ENCODE measurements around the gene TPST2.

The TPST2 gene

DNA sequence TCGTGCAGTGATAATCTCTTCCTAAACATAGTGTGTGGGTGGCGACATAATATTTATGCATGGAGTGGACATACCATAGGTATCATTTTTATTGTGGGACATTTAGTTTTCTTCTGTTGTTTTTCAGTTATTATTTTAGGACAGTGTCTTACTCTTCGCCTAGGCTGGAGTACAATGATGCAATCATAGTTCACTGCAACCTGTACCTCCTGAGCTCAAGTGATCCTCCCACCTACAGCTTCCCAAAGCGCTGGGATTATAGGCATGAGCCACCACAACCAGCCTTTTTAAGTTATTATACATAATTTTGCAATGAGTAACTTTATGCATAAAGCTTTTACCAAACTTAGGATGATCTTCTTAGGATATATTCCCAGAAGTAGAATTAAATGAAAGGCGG is 103.5 kb downstream of the TPST2 start:
- no peak for DNase-seq

DNA sequence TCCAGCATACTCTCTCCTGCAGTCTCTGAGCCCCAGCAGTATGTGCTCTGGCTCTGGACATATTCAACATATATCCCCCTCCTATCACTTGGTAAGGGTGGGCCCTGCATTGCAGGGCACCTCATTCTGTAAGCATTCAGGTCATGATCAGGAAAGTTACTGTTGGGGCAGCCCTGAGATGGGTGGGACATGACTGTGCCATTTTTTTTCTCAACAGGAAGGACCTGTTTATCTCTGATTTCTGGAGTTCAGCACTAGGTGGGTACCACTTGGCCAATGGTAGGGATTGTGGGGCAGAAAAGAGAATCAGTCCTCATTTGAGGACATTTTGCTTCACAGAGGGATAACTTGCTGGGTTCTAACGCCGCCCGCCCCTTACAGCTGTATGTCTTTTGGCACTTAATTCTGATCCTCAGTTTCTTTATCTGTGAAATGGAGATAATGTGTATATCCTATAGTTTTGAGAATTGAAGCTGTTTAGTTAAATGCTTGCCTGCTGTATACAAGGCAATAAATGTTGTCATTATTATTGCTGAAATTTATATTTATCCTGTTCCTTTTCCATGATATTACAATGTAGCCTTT is 104.0 kb downstream of the TPST2 start:
- DNase-seq, result no peak

DNA sequence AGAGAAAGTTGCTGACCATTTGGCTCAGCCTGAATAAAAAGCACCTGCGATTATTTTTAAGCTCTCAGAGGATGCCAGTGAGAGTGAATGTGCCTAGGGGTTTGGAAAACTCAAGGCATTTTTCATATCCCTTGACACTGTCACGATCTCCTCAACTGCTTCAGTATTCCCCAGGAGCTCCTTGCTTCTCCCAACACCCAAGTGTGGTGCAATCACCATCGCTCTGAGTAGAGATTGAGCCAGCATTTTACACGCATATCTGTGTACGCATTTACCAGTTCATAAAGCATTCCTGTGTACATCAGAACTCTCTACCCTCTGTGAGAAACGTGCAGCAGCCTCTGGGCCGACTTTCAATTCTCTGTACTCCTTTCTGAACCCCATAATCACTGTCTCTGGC is 104.9 kb downstream of the TPST2 start:
- DNase-seq, result no peak

DNA sequence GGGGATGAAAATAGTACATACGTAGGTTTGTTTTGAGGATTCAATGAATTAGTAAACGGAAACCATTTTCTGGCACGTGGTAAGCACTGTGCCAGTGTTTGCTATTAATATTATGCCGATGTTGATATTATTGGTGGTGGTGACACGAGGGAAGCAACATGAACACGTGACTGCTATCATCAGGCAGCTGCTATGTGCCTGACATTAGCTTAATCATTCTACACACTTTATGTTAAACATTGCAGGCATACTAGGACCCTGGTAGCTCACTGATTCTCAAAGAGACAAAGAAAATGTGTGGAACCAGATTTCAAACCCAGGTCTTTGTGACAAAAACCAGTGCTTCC is 105.6 kb downstream of the TPST2 start:
- DNase-seq, result no peak

DNA sequence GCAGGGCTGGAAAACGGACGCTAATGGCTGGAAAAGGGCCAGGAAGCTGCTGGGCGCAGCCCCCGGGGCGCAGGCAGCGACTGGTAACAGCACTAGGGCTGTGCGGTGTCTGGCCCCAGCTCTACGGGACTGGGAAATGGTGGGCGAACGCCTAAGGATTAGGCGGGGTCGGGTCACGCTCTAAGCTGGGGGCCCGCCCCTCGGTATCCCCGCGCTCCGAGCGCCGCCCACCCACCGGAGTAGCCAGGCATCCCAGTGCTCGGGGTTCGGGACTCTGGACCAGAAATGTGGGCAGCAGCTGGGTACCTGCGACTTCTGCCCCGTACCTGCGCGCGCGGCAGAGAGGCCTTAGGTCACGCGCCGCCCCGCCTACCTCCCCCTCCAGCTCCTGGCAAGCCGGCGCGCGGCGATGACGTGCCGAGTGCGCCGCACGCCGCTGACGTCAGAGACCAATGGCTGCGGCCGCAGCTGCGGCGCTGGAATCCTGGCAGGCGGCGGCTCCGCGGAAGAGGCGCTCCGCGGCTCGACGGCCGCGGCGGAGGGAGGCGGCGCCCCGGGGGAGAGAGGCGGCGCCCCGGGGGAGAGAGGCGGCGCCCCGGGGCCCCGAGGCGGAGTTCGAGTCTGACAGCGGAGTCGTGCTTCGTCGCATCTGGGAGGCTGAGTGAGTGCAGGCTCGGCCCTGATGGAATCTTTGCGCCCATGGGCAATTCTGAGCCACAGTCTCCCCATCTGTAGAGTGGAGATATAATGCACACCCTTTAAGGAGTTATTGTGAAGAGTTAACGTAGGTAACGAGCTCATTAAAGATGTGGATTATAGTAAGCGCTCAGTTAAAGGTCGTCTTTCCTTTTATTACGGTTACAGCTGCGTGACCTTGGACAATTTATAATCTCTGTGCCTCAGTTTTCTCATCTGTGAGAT is 106.2 kb downstream of the TPST2 start, which contains the start of the genes HPS4 and SRRD:
HPS4 (minus strand) TSS at position 345 of the 921 bp plus-strand sequence. CDS start 2,021 bp downstream, outside the sequence.
SRRD (plus strand) TSS at position 439 of the 921 bp plus-strand sequence; CDS start at position 453, 14 bp downstream.
- DNase-seq, result peak; percentile 66 to 79

DNA sequence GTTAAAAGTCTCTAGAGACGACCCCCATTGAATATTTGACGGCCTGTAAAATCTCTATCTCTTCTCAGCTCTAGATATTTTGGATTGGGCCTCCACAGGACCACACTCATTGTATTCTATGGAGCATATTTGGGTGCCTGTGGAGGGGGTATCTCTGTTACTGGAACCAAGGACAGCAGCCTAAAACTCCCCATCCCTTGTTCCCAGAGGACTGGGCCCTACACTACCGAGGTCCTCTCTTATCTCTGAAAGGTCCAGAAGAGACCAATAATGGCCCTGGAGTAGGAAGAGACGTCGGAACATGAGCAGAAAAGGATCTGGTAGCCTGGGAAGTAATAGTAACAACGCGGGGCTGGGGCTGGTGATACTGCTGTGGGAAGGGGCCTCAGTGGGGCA is 106.9 kb downstream of the TPST2 start:
- peak in 1 of 2 experiments; percentile 10 for DNase-seq

DNA sequence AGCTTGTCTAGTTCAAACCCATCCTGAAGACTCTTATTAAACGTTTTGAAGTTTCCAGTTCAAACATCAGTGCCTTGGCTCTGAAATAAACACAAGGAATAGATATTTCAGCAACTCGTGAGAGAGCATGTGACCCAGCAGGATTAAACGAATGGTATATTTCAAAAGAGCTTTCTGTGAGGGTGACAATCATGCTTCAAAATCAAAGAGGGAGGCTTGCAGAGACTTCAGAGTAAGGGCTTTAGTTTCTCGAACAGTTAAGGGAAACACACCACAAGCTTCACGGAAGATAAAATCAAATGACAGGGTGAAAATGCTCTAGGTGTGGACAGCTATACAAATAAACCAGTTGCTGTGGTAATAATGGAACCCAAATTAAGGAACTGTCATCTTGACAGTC is 107.8 kb downstream of the TPST2 start:
- DNase-seq, result no peak

DNA sequence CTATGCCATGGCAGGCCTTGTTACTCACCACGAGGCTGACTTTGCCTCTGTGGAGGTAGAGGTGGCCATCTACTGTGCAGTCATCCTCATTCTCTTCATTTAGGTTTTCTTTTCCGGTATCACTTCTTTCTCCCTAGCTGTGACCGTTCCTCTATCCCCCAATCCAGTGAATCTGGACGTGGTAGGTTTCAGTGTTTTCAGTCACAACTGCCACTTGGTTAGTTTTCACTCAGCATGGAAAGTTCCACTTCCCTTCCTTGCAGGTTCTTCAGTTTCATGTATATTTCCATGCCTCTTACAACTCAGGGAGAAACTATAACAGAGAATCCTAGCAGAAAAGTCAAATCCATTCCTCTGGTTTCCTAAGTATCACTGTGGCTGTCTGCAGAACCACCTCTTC is 108.2 kb downstream of the TPST2 start:
- no peak for DNase-seq

DNA sequence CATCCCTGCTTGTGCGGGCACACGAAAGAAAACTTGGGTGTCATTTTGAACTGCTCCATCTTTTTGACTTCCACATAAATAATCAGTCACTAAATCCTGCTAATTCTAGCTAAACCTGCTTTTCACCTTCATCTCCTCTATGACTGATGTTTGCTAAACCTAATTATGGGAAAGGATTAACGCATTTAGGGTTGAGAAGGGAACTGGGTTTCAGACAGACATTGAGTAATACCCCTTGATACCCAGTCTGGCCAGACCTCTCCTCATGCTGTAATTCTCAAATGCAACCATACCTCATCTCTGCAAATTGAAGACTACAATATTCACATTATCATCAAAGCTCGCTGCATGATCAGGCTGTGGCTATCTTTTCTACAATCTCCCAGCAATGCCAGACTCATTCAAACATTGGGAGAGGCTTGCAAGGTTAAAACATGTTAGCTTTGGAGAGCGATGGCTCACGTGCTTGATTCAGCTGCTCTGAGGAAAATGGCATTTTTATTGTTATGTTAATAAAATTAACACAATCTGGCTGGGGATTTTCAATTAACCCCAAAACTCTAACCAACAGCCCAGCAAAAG is 108.7 kb downstream of the TPST2 start:
- no peak for DNase-seq

DNA sequence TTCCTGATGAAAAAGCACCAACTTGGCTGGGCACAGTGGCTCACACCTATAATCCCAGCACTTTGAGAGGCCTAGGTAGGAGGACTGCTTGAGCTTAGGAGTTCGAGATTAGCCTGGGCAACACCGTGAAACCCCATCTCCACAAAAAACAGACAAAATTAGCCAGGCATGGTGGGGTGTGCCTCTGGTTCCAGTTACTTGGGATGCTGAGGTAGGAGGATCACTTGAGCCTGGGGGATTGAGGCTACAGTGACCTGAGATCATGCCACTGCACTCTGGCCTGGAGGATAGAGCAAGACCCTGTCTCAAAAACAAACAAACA is 109.4 kb downstream of the TPST2 start:
- DNase-seq, result no peak

DNA sequence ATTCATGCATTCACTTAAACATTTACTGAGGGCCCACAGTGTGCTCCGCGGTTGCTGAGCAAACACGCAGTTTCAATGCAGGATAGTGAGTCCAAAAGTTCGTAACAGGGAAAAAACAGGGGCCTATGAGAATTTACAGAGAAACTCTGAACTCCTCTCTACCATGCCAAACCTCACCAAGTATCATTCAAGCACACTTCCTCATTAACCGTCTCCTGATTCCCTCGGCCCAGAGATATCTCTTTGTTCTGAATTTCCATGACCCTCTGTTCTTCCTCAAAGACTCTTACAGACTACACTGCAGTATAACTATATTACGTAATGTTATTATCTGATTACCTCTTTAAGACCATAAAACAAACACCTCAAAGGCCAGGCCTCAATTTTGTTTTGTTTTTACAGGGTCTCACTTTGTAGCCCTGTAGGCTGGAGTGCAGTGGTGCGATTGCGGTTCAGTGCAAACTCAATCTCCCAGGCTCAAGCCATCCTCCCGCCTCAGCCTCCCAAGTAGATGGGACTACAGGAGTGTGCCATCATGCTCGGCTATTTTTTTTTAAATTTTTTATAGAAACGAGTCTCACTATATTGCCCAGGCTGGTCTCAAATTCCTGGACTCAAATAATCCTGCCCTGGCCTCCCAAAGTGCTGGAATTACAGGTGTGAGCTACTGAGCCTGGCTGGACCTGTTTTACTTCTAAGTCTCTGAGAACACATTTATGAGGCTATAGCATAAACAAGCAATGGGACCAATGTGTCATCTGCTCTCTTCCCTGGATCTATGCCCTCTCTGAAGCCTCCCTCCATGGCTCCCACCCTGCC is 109.9 kb downstream of the TPST2 start:
- DNase-seq, result peak; percentile 65 to 78

DNA sequence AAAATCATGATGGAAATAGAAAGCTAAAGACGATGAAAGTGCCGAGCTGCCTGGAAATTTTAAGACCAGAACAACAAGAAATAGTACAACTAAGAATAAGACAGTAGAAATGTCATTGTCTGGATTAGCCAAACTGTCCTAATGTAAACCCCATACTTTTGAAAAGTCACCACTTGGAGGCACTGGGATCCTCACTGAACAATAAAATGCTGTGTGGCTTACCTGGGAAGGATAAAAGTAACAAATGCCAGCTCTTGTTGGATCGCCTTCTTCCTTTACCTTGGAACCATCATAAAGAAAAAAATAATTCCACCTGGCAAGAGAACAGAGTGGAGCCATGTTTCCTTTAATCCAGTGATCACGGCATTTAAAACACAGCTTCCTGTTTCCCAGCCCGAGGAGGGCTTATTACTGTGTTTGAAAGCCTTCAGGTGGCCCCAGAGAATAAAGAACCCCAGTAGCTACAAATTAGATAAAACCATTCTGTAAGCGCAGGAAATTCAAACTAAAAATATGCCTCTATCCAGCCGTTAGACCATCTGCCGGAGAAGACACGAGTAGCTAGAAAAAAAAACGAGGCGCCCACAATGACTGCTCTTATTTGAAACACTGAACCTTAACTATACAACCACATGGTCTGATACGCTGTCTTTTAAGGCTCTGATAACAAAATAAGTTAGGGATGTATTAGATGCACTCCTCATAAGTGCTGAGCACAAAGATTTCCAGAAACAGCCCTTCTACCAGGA is 110.7 kb downstream of the TPST2 start:
- DNase-seq, result peak; percentile 49 to 56

DNA sequence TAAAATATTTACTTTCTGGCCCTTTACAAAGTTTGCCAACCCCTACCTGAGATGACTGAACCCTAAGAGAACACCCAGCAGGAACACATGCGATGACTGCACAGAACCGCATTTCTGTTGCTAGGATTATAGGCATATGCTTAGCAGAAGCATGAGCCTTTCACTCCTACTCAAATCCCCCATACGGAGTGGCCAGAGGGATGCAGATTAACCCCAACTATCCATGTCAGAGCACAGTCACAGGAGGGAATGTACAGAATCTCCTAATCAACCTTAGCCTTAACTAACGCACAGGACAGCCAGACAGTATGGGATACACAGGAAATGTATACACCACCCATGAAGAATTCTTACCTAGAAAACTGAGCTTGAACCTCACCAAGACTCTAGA is 112.6 kb downstream of the TPST2 start:
- no peak for DNase-seq

DNA sequence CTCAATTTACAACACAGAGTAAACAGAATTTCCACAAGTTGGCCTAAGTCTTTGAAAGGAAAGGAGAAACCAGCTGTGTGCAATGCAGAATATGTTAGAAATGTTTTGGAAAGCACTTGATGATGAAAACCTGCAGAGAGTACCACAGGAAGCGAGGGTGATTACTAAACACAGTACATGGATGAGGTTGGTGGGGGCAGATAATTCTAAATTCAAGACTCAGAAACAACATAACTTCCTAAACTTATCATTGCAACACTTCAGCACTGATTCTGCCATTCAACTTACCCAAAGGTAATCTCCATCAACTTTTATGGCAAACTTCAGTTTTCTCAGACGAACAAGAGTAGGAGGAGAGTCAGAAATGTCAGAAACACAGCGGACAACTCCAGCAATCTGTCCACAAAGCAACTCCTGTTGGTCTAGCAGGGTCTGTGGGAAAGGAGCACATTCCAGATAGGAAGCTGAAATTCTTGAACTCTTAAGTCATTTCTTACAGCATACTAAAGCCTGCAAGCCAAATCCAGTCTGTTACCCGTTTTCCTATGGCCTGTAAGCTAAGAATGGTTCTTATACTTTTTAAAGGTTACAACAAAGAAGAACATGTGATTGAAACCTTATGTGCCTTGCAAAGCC is 113.1 kb downstream of the TPST2 start:
- peak in 1 of 2 experiments; percentile 24 for DNase-seq

DNA sequence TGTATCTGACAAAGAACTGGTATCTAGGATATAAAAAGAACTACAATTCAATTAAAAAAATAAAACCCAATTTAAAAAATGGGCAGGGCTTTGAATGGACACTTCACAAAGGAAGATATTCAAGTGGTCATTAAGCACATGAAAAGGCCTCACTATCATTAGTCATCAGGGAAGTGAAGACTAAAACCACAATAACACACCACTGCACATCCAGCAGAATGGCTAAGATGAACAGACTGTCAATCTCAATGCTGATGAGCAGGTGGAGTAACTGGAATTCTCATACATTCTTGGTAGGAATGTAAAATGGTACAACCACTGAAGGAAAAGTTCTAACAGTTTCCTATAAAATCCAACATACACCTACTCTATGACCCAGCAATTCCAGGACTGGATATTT is 115.2 kb downstream of the TPST2 start:
- no peak for DNase-seq

Data from Kasumi-1 (cell line).